Measurements from ENCODE around the gene PCYT1A.

GRCh38 chr3:196241704-196242103 lies 45.8 kb downstream of the PCYT1A start:
- no peak for TF ChIP-seq EZH2 (IDR thresholded peaks at IDR 0.05; ENCODE audit: low read depth)
- TF ChIP-seq, protein P1, sequence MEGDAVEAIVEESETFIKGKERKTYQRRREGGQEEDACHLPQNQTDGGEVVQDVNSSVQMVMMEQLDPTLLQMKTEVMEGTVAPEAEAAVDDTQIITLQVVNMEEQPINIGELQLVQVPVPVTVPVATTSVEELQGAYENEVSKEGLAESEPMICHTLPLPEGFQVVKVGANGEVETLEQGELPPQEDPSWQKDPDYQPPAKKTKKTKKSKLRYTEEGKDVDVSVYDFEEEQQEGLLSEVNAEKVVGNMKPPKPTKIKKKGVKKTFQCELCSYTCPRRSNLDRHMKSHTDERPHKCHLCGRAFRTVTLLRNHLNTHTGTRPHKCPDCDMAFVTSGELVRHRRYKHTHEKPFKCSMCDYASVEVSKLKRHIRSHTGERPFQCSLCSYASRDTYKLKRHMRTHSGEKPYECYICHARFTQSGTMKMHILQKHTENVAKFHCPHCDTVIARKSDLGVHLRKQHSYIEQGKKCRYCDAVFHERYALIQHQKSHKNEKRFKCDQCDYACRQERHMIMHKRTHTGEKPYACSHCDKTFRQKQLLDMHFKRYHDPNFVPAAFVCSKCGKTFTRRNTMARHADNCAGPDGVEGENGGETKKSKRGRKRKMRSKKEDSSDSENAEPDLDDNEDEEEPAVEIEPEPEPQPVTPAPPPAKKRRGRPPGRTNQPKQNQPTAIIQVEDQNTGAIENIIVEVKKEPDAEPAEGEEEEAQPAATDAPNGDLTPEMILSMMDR (conservative IDR thresholded peaks at IDR 0.05): no peak
